ENCODE results near the gene OR4K1. TPM values are rescaled to one million over a fixed set of nuclear protein-coding genes. Genes with fewer than 3 reads are reported as not detected.
"Not testable (repeated sequence)": the region's sequence is repeated elsewhere in the genome, so short reads cannot be mapped to it uniquely, and the experiment has no call there.

OR4K1 gene
- total RNA-seq, 1 donor from 2014 or later, result not detected

GRCh38 chr14:19947413-19948090 lies 16.8 kb downstream of the OR4K1 start:
- Histone ChIP-seq H3K4me3 (ENCODE audit: low read depth, low read length) (no peak overlapping the region), H3K27me3 (ENCODE audit: control insufficient read depth, insufficient read depth, low read length) (no peaks in the 10 kb centered on the region), H3K36me3 (ENCODE audit: control insufficient read depth, insufficient read depth, low read length) (no peaks in the 10 kb centered on the region)
- TF ChIP-seq CTCF (IDR thresholded peaks at IDR 0.05; ENCODE audit: insufficient read depth, low read length, poor library complexity, severe bottlenecking), result no peak
- DNase-seq (ENCODE audit: low read depth), result no peak

- no peak for DNase-seq (ENCODE audit: low read depth)
Measured at GRCh38 chr14:19949218-19949617, 18.5 kb downstream of the OR4K1 start.

GRCh38 chr14:19969735-19970134 lies 39.0 kb downstream of the OR4K1 start:
- H3K4me3 ChIP-seq (ENCODE audit: low read depth, low read length); H3K36me3 ChIP-seq (ENCODE audit: control insufficient read depth, insufficient read depth, low read length); H3K27me3 ChIP-seq (ENCODE audit: control insufficient read depth, insufficient read depth, low read length); DNase-seq (ENCODE audit: low read depth): not testable (repeated sequence)

More at GRCh38 chr14:19949218-19949617, 18.5 kb downstream of the OR4K1 start:
- no peaks in the 10 kb centered on the region for H3K36me3 ChIP-seq (ENCODE audit: control insufficient read depth, insufficient read depth, low read length)
- no peak overlapping the region for H3K4me3 ChIP-seq (ENCODE audit: low read depth, low read length)
- no peaks in the 10 kb centered on the region for H3K27me3 ChIP-seq (ENCODE audit: control insufficient read depth, insufficient read depth, low read length)
- TF ChIP-seq CTCF (IDR thresholded peaks at IDR 0.05; ENCODE audit: insufficient read depth, low read length, poor library complexity, severe bottlenecking), result no peak

GRCh38 chr14:19974844-19975243 lies 44.1 kb downstream of the OR4K1 start:
- no peak for DNase-seq (ENCODE audit: low read depth)
- no peak overlapping the region for H3K4me3 ChIP-seq (ENCODE audit: low read depth, low read length)
- H3K27me3 ChIP-seq (ENCODE audit: control insufficient read depth, insufficient read depth, low read length), result no peaks in the 10 kb centered on the region
- H3K36me3 ChIP-seq (ENCODE audit: control insufficient read depth, insufficient read depth, low read length), result no peaks in the 10 kb centered on the region
- no peak for TF ChIP-seq CTCF (IDR thresholded peaks at IDR 0.05; ENCODE audit: insufficient read depth, low read length, poor library complexity, severe bottlenecking)

- DNase-seq (ENCODE audit: low read depth), result no peak
- Histone ChIP-seq H3K27me3 (ENCODE audit: control insufficient read depth, insufficient read depth, low read length) (no peaks in the 10 kb centered on the region), H3K36me3 (ENCODE audit: control insufficient read depth, insufficient read depth, low read length) (no peaks in the 10 kb centered on the region), H3K4me3 (ENCODE audit: low read depth, low read length) (no peak within 1 kb of the TSS)
- no peak for TF ChIP-seq CTCF (IDR thresholded peaks at IDR 0.05; ENCODE audit: insufficient read depth, low read length, poor library complexity, severe bottlenecking)
Measured at GRCh38 chr14:19975291-19975690, 44.6 kb downstream of the OR4K1 start, which contains the start of gene OR4K15. OR4K15 (plus strand) TSS chr14:19975591; CDS start chr14:19975591, 0 bp downstream.

Other genes with a start within 250 kb of the OR4K1 start
- gene OR11H2, start 217.0 kb upstream of the OR4K1 start, total RNA-seq, result not detected in 2 replicates
- gene OR4Q3, start 187.3 kb upstream of the OR4K1 start, total RNA-seq, result not detected in 2 replicates
- not detected in 2 replicates for gene OR4M1, start 157.4 kb upstream of the OR4K1 start, total RNA-seq
- gene OR4N2, start 127.1 kb upstream of the OR4K1 start, total RNA-seq, result not detected in 2 replicates
- gene OR4K2, start 55.8 kb upstream of the OR4K1 start, total RNA-seq, result not detected in 2 replicates
- gene OR4K5, start 10.3 kb upstream of the OR4K1 start, total RNA-seq, result not detected in 2 replicates
- not detected in 2 replicates for gene OR4K15, start 44.7 kb downstream of the OR4K1 start, total RNA-seq
- not detected in 2 replicates for gene OR4Q2, start 71.2 kb downstream of the OR4K1 start, total RNA-seq
- gene OR4K14, start 88.4 kb downstream of the OR4K1 start, total RNA-seq, result not detected in 2 replicates
- gene OR4K13, start 105.1 kb downstream of the OR4K1 start, total RNA-seq, result not detected in 2 replicates
- not detected in 2 replicates for gene OR4L1, start 129.1 kb downstream of the OR4K1 start, total RNA-seq
- not detected in 2 replicates for gene OR4K17, start 179.8 kb downstream of the OR4K1 start, total RNA-seq
- gene OR4N5, start 207.9 kb downstream of the OR4K1 start, total RNA-seq, result not detected in 2 replicates